GM20431 (cell line): ENCODE measurements around the gene MYLIP.
"Not testable (repeated sequence)": the region's sequence is repeated elsewhere in the genome, so short reads cannot be mapped to it uniquely, and the experiment has no call there.

Source experiments
- in situ Hi-C: fragments of 300-500 bp; cut with MseI, MboI; formaldehyde crosslinking; loops from one replicate; pipeline ENCODE4 v1.15.0; 2020; ENCODE audit warnings: low sequenced_read_pairs; ENCODE audit not compliant: unreplicated experiment

MYLIP gene

DNA sequence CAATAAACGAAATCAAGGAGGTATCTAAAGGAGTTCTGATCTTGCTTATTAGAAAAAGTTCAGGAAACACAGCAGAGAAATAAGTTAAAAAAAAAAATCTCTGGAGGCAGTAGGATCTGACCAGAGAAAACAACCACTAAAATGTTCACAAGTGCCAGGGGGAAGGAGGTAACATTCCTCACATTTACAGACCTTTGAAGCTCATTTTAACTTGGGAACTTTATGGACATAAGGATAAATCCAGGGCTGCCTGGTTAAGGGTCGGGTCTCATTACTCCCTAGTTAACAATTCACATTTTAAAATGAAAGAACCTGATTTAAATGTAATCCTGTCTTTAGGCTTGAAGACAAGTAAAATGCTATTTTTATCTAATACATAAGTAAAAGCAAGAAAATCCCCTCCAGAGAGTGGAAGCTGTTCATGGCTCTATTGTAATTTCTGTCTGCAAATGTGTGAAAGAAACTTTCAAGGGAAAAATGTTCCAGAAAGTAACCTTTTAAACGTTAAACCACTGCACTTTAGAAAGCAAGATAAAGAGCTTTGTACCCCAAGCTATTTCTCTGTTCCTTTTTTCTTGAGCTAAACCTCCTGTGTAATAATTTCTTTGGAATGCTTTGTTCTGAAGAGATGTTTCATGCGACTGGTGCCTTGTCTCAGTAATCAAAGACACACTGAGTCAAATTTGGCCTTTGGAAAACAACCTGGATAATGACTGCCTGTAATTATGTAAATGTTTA lies 38.2 kb downstream of the MYLIP start:
- in situ Hi-C loops, result no loop called here

DNA sequence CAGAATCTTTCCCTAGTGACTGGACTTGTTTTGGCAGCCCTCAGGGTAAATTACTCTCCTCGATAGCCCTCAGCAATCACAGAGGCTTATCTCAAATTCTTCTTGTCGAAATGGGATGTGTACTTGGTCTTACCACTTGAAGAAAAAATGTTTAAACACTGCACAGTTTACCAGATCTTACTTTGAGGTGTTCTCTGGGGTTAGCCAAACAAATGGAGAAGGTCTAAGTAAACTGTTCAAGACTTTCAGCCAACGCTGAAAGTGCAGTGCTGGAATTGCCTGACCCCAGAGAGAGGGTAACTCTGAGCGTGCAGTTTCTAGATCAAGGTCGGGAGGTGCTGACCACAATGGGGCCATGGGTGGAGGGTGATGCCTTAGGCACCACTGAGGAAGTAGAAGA lies 39.2 kb downstream of the MYLIP start:
- in situ Hi-C loops, result no loop called here

DNA sequence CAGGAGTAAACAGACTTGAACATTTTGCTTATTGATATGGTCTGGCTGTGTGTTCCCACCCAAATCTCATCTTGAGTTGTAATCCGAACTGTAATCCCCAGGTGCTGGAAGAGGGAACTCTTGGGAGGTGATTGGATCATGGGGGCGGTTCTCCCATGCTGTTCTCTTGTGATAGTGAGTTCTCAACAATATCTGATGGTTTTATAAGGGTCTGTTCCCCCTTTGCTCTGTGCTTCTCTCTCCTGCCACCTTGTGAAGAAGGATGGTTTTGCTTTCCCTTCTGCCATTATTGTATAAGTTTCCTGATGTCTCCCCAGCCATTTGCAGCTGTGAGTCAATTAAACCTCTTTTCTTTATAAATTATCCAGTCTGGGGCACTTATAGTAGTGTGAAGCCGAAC lies 40.0 kb downstream of the MYLIP start:
- in situ Hi-C loops, result no loop called here

DNA sequence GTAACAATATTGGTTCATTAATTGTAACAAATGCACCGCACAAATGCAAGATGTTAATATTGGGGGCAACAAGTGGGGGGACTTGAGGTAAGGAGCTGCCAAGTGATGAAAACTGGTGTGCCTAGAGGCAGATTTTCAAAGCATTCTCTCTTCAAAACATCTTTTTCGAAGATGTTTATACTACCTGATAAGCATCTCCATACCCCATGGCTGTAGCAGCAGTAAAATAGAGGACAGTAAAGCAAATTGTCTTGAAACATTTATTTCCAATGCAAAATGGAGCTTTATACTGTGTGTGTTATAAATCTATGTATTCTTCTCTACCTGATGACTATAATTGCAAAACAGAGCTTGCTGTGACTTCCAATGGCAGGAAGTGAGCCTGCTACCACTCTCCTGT lies 42.5 kb downstream of the MYLIP start:
- in situ Hi-C loops, result no loop called here

DNA sequence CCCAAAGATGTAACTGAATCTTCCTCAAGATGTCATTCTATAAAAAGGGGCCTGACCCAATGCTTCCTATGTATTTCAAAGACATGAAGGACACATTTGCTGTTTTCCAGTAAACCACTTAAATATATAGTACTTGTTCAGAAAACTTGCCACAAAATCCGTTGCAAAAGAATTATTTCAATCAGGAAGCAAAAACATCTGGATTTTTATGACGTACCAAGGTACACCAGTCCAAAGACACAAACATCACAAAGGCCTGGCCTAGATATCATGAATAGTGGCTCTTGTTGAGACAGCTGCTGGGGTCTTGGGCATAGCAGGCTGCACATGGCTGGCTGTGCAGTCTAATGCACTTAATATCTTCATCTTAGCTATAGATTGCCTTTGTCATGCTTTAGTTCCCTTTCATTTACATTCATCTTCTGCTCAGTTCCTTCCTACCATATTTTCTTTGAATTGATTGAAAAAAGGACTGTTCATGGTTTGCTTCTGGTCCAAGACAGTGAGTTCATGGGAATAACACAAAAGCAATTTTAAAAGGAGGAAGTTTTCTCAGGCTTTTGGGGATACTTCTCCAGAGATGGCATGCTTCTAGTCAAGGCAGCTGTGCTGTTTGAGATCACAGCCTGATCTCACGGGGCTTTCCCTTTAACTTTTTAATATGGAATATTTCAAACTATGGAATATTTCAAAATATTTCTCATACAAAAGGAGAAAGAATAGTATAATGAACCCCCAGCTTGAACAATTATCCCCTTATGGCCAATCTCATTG lies 44.5 kb downstream of the MYLIP start:
- in situ Hi-C loops, result no loop called here

DNA sequence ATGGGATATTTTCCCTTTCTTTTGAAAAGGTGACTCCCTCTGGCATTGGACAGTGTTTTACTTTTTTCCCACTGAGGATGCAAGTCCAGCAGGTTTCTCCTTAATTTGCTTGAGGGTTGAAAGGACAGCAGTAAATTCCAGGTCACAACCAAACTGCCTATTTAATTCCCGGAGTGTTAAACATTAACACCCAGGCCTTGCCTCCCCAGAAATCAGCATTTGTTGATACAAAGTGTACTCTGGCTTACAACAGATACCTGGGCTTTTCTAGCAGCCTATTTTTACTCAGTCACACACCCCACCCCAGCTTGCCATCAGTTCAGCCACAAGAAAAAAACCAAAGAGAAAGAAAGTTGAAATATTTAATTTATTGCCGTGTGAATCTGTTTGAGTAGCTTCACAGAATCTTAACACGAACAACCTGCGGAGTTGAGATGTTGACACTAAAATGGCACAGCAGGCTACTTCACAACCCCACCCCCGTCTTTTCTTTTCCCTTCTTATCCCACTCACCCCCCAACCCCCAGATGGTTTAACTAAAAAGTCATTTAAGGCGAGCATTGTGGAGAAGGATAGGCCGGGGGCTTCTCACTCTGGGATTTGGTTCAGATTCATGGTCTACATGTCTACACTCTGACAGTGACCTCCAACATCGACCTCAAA lies 45.7 kb downstream of the MYLIP start:
- in situ Hi-C loops, result no loop called here

DNA sequence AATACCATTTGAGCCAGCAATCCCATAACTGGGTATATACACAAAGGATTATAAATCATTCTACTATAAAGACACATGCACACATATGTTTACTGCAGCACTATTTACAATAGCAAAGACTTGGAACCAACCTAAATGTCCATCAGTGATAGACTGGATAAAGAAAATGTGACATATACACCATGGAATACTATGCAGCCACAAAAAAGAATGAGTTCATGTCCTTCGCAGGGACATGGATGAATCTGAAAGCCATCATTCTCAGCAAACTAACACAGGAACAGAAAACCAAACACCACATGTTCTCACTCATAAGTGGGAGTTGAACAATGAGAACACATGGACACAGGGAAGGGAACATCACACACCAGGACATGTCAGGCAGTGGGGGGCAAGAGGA lies 47.7 kb downstream of the MYLIP start:
- in situ Hi-C loops, result not testable (repeated sequence)

DNA sequence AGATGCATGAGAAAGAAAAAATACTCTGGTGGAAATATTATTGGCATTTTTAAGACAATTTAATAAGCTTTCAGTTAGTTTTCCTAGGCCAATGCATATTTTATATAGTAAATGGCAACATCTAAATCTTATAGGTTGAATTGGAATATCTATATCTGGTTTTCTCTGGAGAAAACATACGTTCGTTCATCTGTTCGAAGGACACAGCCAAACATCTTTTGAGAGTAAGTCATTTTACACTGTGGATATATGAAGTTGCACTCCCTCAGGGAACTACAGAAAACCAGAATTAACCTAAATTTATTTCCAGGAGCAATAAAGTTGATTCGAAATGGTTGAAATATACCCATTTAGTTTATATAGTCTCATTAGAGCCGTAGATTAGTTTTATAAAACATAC lies 49.0 kb downstream of the MYLIP start:
- in situ Hi-C loops, result no loop called here

DNA sequence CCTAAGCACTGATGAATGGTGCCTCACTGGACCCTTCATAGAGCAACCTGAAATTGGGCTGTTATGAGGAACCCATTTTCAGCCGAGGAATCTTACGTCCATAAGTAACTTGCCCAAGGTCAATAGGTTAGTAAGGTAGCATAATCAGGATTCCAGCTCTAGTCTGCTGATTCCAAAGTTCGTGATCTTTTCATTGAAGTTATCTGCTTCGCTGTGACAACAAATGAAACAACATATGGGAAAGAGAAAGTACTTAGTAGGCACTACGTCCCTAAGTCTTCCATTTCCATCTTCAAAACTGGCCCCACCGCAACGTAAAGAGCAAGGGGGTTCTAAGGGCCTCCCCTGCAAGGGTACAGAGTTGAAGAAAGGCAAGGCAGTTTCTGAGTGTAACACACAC lies 49.5 kb downstream of the MYLIP start:
- in situ Hi-C loops, result no loop called here

DNA sequence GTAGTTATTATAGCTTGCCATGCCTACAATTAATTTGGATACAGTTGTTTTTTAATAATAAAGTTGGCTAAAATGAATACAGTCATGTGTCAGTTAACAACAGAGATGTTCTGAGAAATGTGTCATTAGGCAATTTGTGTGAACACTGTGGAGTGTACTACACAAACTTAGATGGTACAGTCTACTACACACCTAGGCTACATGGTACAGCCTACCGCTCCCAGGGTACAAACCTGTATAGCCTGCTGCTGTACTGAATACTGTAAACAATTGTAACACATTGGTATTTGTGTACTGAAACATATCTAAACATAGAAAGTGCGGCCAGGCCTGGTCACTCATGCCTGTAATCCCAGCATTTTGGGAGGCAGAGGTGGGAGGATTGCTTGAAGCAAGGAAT lies 50.2 kb downstream of the MYLIP start:
- in situ Hi-C loops, result no loop called here

DNA sequence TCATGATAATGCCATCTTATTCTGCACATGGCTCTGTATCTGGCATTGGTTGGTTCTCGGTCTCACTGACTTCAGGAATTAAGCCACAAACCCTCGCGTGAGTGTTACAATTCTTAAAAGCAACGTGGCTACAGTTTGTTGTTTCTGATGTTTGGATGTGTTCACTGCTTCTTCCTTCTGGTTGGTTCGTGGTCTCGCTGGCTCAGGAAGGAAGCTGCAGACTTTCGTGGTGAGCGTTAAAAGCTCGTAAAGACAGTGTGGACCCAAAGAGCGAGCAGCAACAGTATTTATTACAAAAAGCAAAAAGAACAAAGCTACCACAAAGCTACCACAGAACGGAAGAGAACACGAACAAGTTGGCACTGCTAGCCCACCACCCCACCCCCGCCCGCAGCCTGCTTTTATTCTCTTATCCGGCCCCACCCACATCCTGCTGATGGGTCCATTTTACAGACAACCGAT lies 51.1 kb downstream of the MYLIP start:
- in situ Hi-C loops, result loop anchor here (10.0 kb wide), 1 partner anchor 485 kb away; no protein-coding TSS in a partner anchor

DNA sequence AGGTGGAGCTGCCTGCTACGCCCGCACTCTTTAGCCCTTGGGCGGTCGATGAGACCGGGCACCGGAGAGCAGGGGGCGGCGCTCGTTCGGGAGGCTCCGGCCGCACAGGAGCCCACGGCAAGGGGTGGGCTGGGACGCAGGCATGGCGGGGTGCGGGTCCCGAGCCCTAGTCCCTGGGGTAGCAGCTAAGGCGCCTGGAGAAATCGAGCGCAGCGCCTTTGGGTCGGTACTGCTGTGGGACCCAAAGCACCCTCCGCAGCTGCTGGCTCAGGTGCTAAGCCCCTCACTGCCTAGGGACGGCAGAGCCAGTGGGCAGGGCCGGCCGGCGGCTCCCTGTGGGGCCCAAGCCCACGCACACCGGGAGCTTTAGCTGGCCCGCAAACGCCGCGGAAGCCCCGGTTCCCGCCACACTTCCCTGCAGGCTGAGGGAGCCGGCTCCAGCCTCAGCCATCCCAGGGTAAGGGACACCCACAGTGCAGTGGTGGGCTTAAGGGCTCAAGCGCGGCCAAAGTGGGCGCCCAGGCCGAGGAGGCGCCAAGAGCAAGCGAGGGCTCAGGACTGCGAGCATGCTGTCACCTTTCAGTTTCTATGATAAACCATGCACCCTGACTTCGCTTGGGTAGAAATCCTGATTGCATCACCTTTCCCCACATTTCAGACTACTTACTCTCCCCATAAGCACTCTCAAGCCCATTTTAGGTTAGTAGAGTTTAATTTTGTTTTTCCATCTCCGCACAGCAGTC lies 52.0 kb downstream of the MYLIP start:
- in situ Hi-C loops, result loop anchor here (10.0 kb wide), 1 partner anchor 486 kb away; no protein-coding TSS in a partner anchor

DNA sequence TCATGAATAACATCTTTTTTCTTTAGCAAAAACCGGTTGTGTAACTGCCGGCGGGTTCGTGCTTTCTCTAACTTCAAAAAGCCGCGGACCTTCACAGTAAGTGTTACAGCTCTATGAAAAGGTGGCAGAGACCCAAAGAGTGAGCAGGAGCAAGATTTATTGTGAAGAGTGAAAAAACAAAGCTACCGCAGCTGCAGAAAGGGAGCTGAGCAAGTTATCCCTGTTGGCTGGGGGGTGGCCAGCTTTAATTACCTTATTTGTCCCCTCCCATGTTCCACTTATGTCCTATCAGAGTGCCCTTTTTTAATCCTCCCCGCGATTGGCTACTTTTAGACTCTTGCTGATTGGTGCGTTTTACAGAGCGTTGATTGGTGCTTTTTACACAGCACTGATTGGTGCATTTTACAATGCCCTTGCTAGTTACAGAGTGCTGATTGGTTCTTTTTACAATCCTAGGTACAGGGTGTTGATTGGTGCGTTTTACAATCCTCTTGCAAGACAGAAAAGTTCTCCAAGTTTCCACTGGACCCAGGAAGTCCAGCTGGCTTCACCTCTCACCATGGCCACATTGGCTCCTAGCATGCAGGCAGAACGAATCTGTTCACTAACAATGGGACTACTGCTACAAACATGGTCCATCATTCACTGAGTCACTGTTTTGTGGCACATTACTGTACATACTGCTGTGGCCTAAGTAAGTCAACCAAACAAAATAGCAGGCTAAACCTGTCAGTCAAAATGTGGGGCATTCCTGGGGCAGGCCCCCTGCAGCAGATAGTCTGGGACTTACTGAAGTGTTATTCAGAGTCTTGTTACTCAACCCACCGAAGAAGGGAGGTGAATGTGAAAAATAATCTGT lies 52.8 kb downstream of the MYLIP start:
- in situ Hi-C loops, result loop anchor here (10.0 kb wide), 1 partner anchor 487 kb away; no protein-coding TSS in a partner anchor

DNA sequence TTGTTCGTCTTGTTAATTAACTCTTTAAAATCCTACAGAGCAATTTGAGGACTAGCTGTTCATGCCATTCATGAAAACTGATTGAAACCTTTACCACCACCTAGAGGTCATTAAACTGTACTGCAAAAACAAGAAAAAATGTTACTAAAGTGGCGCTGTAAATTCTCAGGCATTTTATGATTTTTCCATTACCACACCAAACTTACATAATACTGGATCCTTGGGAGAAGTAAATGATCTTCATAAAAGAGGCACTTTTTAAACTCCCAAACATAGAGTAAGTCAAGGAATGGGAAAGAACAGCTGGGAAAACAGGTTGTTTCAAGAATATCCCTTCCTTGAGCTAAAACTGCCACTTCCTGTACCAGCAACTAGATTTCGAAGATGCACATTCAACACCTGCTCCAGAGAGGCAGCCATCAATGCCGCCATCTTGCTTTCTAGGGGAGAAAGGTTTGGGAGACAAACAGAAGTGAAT lies 54.3 kb downstream of the MYLIP start:
- in situ Hi-C loops, result loop anchor here (10.0 kb wide), 1 partner anchor 488 kb away; no protein-coding TSS in a partner anchor

DNA sequence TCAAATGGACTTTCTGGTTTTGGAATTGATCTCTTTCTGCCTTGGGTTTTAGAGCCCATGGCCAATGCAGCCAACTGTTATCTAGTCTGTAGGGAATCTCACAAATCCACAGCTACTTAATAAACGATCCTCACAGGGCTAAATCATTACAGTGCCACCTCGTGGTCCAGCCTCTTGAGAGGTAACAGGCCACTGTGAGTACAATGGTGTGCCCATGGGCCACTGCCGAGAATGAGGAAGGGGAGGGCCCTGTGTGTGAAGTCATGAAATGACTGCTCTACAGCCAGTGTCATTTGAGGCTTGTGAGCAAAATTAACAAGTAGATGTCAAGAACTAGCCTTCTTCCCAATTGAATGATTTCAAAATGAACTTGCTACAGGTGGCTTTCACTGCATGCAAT lies 55.2 kb downstream of the MYLIP start:
- in situ Hi-C loops, result loop anchor here (10.0 kb wide), 1 partner anchor 489 kb away; no protein-coding TSS in a partner anchor

DNA sequence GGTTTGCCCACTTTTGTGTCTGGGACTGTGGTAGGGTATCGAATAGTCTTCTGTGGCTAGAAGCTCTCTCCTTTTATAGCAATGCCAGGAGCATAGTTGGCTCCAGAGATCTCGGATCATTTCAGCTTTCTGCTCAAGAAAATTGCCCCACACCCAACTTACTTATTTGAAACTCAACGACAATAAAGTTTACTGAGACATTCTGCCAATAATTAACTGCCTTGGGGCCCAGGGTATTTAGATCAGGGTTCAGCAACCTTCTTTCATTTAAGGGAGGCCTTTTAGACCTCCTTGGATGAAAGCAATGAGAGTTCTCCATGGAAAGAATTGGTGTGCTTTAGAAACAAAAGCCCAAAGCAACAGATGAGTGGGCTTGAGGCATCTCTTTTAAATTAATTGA lies 55.7 kb downstream of the MYLIP start:
- in situ Hi-C loops, result loop anchor here (10.0 kb wide), 1 partner anchor 490 kb away; no protein-coding TSS in a partner anchor

DNA sequence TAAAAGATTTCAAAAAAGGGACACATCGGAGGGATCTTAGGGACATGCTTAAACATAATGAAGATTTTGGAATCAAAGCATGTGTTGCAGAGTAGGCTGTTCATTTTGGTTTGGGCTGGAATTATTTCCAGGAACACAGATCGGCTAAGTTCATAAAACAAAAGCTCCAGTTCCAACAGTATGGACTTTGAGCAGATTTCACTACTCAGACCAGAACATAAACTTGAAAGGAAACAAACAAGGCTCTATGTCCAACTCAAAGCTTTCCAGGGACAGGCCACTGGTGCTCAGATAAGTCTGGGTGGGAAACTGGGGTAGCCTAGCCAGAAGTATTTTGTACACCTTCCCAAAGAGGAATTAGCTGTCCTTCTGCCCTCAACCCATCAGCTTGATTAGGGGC lies 58.3 kb downstream of the MYLIP start:
- in situ Hi-C loops, result loop anchor here (10.0 kb wide), 1 partner anchor 492 kb away; no protein-coding TSS in a partner anchor

DNA sequence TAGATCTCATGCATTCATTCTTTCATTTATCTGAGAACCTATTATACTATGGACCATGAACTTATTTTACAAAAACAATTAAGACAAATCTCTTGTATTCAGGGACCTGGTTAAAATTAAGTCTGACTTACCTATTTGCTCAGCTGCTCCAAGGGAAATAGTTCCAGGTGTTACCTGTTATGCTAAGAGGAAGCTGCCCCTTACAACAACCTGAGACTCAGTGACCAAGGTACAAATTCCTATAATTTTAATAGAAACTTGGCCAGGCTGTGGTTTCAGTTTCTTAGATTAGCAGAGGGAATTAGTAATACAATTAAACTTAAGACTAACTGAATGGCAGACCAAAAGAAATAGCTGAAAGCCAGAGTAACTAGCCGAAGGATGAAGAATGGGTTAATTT lies 61.3 kb downstream of the MYLIP start:
- in situ Hi-C loops, result no loop called here
